GM18909 (cell line): ENCODE results near the gene MTHFR.

Source experiments
- ATAC-seq: cut with Tn5 transposase; IDR thresholded peaks from one replicate; pipeline ENCODE4 v1.9.1; 2021; ENCODE audit warnings: mild to moderate bottlenecking; ENCODE audit not compliant: unreplicated experiment, poor library complexity

The MTHFR gene

DNA sequence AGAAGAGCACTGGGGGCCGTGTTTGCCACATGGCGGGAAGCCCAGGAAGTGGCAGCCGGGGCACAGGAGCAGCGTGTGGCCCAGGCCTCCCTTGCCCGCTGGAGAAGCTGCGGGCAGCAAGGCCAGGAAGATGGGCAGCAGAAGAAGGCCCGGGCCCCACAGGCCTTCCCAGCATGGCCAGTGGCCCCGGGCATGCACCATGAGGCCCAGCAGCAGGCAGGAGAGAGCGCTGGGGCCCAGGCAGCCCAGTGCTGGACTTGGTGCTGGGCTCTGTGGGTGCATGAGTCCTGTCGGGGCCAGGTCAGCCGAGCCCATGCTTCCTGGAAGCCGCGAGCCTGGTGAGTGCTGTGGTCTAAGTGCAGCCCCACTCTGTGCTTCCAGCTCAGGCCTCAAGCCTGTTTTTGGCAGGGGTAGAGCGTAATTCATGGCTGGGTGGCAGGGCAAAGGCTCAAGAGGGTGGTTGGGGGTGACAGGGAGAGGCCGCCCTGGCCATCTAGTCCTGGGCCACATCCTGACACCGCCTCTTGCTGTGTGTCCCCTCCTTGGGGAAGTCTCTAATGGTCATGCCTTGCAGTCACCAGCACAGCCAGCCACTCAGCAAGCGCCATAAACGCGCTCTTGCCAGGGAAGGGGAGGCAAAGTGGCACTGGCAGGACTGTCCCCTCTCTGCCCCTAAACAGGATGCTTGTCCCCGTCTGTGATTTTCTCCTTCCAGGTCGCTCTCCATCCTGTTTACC, 21.3 kb downstream of the MTHFR start:
- ATAC-seq = no peak

DNA sequence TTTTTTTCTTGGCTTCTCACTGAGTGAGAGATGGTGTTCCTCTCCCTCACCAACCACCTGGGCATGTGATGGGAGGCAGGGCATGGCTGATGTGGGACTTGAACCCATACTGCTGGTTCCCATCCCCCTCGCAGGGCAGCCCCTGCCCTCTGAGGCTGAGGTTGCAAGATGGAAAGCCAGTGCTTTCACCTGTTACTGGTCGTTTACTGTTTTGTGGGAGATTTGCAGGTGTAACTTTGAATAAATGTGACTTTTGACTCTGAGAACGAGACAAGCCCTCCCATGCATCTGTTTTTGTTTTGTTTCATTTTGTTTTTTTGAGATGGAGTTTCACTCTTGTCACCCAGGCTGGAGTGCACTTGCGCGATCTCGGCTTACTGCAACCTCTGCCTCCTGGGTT, 22.2 kb downstream of the MTHFR start:
- no peak for ATAC-seq

DNA sequence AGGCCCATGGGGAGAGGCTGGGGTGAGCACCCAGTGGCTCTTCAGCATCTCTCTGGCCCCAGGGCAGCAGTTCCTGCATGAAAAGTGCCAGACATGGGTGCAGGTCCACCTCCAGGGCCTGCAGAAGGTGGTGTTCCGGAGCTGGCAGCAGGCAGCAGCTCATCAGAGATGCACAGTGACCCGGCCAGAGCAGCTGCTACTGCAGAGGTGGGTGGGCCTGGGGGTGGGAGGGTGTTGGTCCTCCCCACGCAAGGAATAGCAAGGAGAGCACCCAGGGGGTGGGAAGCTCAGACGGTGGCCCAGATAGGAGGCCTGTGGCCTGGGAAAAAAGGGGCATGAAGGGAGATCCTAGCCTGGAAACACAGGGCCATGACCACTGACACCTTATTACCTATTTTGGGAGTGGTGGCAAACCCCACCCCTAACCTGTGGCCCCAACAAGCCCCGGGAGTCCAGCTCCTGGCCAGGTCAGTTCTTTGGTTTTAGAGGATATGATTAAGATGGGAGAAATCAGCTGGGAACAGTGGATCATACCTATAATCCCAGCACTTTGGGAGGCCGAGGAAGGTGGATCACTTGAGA, 23.5 kb downstream of the MTHFR start:
- ATAC-seq = no peak

DNA sequence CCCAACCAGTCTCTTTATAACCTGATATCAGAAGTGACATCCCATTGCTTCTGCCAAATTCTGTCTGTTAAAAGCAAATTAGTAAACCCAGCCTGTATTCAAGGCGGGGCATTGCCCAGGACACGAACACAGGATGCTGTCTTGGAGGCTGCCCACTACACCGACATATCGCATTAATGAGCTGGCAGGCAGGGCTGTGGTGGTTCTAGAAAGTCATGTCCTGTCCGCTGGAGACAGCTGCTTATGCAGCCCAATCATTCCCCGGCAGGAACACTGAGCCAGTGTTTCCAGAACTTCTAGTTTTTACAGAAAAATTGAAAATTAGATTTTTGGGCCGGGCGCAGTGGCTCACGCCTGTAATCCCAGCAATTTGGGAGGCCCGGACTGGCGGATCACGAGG, 24.5 kb downstream of the MTHFR start:
- no peak for ATAC-seq

DNA sequence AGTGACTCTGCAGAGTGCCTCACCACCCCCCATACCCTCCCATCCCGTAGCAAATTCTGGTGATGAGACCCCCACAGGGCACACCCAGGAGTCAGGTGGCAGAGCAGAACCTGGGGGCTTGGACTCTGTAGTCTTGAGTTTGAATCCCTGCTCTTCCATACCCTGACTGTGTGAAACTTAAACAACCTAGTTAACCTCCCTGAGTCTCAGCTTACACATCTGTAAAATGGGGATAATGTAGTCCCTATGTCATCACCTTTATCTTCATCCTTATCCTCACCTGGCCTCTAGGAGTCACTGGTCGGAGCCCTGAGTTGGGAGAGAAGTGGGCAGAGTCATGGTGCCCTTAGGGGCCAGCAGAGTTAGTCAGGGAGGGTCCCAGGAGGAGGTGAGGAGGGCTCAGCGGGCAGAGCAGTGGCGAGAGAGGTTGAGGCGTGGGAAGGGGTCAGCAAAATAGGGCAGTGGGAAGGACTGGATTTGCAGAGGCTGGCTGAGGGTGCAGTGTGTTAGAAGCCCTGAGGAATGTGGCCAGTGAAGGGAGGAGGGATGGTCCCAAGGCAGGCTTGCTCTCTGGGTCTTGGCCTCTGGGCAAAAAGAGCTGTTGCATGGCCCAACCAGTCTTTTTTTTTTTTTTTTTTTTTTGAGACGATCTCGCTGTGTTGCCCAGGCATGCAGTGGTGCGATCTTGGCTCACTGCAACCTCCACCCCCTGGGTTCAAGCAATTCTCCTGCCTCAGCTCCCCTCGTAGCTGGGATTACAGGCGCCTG, 25.2 kb downstream of the MTHFR start:
- no peak for ATAC-seq

DNA sequence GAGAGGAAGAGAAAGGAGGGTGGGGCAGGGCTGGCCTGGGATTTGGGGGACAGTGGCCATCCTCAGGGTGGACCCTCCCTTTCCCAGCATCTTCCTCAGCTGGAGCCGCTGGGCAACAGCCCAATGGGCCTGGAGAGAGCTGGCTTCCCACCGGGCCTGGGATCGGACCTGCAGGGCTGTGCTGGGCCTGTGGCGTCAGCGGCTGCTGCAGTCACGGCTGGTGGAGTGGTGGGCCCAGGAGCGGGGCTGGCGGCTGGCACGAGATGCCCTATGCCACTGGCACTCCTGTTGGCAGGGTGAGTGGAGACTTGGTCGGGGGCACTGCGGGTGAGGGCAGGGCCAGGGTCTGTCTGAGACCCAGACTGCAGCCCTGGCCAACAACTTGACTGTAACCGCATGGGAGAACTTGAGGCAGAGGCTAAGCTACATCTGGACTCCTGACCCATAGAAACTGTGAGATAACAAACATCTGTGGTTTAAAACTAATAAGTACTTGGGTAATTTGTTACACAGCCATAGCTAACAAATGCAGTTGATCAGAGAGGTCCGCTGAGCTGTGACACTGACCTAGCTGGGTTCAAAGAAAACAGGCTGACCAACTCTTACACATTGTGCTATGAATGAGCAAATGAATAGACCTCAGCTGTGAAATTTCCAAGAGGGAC, 25.9 kb downstream of the MTHFR start:
- ATAC-seq = no peak

DNA sequence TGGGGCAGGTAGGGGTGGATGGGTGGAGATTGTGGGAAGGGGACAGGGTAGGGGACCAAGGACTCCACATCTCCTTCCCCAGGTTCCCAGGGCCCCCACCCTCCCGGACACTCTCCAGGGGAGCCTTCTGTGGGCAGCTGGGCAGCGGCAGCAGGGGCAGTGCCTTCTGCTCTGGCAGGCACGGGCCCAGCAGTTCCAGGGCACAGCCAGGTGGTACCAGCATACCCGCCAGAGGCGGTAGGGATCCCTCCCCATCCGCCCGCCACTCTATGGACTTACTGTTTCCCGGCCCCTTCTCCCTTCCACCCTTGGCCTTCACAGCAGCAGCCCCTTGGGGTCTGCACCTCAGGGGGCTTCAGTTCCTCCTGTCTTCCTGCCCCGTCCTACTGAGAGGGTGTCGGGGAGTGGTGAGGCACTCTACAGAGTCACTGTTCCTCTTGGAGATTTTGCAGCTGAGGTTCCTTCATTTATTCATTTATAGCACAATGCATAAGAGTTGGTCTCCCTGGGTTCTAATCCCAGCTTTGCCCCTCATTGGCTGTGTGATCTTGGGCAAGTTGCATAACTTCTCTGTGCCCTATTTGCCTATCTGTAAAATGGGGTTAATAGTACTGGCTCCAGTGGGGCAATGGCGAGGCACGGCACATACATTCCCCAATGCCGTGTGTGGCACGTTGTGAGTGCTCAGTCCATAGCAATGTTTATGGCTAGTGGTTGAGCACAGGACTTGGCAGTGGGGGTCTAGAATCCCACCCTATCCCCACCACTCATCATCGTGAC, 26.7 kb downstream of the MTHFR start:
- no peak for ATAC-seq

DNA sequence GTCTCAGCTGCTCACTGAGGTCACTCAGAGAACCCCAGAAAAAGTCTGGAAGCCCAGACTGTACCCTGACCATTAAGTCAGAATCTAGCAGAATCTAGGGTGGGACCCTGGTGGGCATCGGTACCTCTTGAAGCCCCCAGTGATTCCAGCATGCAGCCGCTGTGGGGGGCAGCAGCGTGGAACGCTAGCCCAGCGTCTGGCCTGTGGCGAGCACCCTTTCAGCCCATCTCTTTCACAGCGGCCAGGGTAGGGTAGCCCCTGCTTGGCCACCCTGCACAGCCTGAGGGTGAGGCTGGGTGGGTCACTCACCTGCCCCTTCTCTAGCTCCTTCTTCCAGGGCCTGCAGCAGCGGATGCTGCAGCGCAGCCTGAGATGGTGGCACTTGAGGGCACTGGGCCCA, 27.4 kb downstream of the MTHFR start:
- ATAC-seq = no peak

DNA sequence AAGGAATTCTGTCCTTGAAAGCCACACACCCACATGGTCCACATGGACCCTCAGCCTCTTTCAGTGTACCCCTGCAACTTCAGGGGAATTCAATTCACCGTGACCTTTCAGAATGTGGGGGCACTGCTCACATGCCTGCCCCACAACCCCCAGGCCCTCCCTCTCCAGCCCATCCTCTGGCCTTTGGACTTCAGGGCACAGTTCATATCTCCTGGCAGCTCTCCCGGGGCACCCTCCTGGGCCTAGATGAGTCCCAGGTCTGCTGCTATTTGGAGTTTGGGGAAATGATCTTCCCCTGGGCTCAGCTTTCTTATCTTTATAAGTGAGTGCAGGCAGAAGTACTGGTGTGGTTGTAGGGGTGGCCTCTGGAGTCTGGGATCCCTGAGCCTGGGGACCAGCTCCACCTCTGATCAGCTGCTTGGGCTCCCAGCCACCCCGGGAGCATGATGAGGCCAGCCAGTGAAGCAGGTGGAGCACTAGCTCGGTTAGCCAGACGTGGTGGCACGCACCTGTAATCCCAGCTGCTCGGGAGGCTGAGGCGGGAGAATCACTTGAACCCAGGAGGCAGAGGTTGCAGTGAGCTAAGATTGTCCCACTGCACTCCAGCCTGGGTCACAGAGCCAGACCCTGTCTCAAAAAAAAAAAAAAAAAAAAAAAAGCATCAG, 28.0 kb downstream of the MTHFR start:
- no peak for ATAC-seq

DNA sequence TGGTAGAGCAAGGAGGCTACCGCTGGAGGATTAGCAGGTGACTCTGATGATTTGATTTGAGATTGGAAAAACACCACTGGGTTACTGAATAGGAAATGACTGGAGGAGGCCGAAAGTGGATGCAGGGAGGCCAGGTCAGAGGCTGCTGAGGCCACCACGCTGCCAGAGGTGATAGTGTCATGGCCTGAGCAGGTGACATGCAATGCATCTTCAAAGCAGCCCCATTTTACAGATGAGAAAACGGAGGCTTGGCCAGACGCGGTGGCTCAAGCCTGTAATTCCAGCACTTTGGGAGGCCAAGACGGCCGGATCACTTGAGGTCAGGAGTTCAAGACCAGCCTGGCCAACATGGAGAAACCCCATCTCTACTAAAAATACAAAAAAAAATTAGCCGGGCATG, 31.0 kb downstream of the MTHFR start:
- ATAC-seq = no peak

DNA sequence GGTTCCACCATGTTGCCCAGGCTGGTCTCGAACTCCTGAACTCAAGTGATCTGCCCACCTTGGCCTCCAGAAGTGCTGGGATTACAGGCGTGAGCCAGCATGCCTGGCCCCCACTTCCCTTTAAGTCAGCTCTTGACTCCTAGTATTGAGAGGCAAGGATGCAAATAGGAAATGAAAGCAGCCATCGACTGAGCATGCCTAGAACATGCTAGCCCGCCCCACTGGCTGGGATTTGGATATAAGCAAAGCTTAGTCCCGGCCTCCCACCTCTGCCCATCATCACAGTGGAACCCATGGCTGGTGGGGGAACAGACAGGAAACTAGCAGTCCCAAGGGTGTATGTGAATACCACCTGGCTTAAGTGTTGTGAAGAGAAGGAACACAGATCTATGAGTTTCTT, 33.3 kb downstream of the MTHFR start:
- ATAC-seq = no peak

DNA sequence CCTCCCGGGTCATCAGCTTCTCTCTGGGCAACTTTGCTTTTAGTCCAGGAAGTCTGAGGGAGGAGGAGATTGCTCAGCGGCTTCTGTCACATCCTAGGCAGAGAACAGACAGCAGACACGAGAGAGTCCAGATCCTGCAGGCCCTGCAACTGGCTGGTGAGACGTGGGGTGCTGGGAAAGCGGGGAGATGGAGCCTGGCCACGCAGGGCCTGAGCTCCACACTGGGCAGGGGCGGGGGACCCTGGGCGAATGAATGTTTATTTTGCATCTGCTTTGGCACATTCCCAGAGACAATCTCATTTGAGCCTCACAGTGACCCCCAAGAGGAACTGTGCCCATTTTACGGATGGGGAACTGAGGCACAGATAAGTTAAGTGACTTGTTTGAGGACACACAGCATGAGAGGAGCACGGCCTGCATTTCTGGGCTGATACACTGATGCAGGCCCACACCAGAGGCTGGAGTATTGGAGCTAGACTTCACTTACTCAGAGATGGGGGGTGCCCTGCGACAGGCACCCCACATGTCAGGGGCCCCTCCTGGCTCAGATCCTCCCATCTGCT, 34.2 kb downstream of the MTHFR start:
- no peak for ATAC-seq

DNA sequence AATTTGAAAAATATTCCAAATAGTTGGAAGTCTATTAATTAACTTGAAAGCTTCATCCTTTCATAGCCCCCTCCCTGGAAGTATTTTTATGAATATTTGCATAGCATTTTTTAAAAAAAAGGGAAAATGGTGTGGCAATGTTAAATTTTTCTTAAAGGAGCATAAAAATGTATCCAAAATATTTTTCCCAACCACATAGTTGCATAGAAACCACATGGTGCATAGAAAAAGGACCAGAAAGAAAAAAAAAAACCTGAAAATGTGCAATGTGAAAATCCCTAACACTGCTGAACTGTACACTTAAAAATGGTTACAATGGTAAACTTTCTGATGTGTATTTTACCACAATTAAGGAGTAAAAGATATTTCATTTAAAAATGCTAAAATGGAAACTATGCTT, 35.8 kb downstream of the MTHFR start:
- no peak for ATAC-seq

DNA sequence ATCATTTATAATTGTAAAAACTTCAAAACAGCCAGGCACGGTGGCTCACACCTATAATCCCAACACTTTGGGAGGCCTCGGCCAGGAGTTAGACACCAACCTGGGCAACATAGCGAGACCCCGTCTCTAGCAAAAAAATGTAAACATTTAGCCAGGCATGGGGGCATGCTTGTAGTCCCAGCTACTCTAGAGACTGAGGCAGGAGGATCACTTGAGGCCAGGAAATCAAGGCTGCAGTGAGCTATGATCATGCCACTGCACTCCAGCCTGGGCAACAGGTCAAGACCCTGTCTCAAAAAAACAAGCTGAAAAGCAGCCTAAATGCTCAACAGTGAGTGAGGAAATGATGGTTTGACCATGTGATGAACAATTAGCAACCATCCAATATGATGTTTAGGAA, 36.5 kb downstream of the MTHFR start:
- ATAC-seq = no peak

DNA sequence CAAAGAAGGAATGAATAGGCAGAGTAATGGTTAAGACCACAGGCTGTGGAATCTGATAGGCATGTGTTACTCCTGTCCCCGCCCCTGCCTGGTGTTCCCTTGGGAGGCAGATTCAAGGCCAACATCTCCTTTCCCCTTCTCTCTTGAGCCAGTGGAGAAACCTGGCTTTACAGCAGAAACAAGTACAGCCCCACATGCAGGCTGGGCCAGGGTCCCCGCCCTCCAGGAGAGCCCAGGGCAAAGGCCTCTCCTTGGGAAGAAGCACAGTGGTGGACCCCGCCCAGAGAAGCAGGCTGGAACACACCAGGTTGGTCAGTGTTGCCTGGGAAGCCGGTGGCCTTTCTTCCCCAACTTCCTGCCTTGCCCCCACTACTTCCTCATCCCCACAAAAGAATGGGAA, 36.9 kb downstream of the MTHFR start:
- ATAC-seq = no peak

DNA sequence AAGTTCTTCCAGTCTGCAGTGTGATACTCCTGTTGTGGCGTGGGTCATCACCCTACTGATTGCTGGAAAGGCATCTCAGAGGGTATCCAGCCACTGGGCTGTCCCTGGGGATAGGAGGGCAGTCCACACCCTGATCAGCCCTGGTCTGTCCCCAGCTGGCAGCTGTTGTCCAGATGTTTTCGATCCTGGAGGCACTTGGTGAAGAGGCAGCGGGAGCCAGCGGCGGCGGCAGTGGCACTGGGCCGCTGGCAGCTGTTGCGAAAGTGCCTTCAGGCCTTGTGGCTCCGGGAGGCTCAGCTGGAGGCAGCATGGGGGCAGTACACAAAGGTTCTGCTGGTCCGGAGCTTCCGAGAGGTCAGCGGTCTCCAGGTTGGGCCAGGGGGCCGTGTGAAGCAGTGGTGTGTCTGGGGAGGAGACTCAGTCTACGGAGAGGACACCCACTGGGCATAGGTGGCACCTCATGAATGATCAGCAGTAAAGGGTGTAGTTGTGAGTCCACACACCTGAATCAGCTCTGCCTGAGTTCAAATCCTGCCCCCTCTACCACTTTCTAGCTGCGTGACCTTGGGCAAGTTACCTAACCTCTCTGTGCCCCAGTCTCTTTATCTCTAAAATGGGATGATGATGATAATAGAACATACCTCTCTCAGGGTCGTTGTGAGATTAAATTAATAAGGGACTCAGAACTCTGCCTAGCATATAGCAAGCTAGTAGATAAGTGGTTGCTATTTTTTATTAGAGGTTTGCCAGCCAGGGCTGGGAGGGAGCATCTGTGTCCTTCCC, 37.7 kb downstream of the MTHFR start:
- ATAC-seq = no peak

DNA sequence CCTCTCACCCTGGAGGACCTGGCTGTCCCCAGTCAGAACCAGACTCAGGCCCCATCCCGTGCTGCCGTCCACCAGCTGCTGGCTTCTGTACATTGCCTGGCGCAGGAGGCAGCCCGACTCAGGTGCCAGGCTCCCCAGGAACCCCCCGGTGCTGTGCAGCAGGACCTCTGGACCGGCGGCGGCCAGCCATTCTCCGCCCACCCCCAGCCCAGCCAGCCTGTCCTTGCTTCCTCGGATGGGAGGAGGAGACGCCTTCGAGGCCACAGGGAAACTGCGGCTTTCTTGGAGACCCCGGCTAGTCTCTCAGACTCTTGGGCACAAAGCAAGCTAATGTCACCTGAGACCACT, 39.4 kb downstream of the MTHFR start:
- ATAC-seq = no peak

DNA sequence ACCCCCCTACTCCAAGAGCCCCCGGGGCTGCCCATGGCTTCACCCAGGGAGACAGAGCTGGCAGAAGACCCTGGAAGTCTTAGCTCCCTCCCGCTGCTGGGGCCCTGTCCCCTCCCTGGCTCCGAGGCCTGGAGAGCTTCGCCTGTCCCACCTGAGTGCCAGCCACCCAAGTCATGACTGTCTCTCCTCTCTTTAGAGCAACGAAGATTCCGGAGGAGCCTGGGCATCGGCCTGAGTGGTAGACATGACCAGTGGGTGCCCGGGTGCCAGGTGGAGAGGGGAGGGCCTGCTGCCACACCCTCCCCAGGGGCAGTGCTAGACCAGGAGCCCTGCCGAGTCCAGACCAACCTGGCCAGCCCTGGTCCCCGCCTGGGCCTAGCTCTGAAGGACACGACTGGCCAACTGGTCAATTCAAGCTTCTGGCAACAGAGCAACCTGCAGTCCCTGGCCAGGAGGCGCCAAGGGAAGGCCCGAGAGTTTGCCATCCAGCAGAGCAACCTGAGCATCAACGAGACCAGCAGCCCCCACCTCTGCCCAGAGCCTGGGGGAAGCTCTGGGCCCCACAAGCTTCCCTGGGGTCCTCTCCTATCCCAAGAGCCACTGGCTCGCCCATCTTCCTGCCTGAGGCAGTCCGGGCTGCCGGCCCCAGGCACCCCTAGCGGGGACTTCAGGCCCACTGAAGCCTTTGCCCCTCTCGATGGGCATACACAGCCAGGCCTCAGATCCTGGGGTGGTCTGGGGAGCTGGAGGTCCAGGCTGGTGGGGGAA, 39.9 kb downstream of the MTHFR start:
- ATAC-seq = no peak
